GM12873 (cell line): ENCODE results near the gene TACC2.

ENCODE experiments used
- TF ChIP-seq, protein P1 (sequence below): IDR thresholded peaks from 2 replicates; pipeline ENCODE4 v1.5.1; 2012; ENCODE audit warnings: low read depth, mild to moderate bottlenecking, moderate library complexity, low read length, control low read depth; ENCODE audit not compliant: insufficient read depth; ENCODE audit errors: missing control alignments

TACC2 gene

DNA sequence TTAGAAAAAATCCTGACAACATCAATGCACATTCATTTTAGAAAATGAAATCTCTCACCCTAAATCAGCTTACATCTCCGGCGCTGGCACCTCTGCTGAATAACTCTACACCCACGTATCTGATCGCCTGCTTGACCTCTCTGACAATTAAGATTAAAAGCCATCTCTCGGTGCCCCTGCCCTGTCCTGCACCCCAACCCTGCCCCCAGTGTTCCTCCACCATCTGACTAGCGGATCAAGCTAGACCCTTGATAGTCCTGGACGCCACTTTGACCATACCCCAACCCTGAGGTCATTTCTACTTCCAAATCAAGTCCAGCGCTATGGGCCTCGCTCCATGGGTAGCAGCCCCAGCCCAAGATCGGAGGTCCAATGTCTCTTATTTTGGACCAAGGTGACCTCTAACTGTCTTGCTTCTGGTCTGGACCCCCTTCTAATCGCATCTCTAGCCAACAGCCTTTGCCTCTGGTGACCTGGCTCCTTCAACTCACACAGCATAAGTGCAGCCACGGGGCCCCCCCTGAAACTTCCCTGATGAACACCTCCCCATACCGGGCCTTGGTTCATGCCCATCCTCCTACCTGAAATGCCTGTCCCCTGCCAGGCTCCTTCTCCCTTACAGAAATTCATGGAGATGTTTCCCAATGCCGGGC, 310.6 kb downstream of the TACC2 start:
- TF ChIP-seq, protein P1, sequence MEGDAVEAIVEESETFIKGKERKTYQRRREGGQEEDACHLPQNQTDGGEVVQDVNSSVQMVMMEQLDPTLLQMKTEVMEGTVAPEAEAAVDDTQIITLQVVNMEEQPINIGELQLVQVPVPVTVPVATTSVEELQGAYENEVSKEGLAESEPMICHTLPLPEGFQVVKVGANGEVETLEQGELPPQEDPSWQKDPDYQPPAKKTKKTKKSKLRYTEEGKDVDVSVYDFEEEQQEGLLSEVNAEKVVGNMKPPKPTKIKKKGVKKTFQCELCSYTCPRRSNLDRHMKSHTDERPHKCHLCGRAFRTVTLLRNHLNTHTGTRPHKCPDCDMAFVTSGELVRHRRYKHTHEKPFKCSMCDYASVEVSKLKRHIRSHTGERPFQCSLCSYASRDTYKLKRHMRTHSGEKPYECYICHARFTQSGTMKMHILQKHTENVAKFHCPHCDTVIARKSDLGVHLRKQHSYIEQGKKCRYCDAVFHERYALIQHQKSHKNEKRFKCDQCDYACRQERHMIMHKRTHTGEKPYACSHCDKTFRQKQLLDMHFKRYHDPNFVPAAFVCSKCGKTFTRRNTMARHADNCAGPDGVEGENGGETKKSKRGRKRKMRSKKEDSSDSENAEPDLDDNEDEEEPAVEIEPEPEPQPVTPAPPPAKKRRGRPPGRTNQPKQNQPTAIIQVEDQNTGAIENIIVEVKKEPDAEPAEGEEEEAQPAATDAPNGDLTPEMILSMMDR, result no peak

DNA sequence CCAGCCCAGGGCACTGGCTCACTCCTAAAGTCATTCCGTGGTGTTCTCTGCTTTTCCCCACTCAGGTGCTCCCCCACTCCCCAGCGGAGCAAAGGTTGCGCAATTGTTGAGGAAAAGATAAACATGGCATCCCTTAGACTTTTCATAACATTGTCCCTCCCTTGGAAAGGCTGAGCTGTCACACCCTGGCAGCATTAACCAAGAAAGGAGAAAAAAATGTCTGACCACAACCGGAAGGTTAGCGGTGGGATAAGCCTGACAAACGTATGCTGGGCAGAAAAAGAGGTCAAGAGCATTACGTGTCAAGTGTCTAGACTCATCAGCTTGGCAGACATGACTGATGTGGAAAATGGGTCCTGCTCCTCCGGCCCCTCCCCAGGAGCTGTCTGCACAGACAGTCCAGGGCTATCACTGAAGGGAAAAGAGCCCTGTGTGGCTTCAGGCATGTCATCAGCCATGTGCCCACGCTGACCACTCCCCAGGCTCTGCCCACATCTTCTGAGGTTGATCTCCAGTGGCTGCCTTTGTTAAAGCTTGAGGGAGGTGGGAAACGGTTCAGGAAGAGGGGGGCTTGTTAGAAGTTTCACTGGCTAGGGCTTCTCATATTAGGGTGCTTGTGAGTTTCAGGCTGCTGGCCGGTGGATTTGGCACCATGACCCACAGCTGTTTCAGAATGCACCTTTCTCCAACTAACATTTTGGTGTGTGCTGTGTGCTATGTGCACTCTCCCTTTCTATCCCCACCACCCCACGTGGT, 312.3 kb downstream of the TACC2 start:
- TF ChIP-seq, protein P1, result no peak

DNA sequence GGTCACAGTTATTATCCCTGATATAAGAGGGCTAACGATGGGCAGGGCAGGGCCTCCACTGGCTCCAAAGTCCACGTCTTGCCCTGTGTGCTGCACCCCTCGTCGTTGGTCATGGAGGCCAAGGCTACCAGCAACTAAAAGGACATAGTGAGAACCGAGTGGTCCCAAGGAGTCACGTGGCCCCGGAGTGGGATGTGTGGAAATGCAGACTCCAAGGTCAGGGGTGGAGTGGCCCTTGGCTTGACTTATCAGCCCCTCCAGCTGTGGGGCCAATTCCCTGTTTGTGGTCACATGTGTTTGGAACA, 312.8 kb downstream of the TACC2 start:
- TF ChIP-seq, protein P1, result no peak

DNA sequence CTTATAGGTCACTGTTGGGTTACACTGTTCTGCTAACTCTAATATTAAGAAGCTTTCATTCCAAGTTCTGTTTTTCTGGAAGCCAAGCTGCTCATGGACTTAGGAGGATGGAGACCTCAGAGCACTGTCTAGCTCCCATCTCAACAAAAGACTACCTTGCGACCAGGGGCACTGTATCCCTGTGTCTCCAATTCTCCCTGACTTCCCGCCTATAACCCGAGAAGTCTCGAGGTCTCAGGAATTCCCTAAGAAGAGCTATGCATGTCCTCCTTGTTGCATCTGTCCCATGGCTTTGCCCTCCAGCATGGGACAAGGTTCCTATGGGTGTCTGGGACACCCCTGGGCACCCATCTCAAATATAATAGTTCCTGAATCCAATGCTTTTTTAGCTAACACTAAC, 313.4 kb downstream of the TACC2 start:
- TF ChIP-seq, protein P1, result no peak

DNA sequence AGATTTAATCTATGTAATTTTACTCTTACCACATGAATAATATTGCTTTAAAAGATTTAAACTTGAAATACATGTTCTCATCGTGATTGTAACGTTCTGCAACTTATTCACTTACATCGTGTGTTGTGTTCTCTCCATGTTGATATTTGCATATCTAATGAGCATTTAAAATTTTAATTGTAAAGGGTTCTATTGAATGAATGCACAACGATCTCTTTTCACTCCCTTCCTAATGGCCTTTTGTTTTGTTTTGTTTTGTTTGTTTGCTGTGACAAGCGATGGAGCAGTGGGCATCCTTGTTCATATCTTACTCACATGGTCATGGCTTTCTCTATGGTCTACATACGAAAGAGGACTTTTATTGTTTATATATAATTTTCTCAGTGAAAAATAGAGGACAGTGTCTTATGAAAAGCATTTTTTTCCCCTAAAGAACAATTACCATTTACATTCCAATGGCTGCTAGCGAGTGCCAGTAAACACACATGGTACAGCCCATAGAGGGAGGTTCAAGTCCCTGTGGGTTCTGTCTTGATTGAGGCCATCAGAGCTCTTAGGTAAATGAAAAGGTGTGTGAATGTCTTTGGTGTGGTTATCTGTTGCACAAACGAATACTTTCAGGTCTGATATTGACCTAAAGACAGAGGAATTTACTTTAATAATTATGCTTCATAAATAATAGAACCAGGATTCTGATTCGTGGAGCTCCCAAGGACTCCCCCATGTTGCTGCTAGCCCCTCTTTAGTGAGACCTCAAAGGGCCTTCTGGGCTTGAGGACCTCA, 314.5 kb downstream of the TACC2 start:
- TF ChIP-seq, protein P1, result no peak
